GM18909 (cell line): ENCODE results near the gene PROC.
"Not testable (repeated sequence)": the region's sequence is repeated elsewhere in the genome, so short reads cannot be mapped to it uniquely, and the experiment has no call there.

Source experiments
- ATAC-seq: cut with Tn5 transposase; IDR thresholded peaks from one replicate; pipeline ENCODE4 v1.9.1; 2021; ENCODE audit warnings: mild to moderate bottlenecking; ENCODE audit not compliant: unreplicated experiment, poor library complexity

PROC gene

GRCh38 chr2:127425540-127426490 lies 7.6 kb downstream of the PROC start:
- no peak for ATAC-seq

- no peak for ATAC-seq
Measured at GRCh38 chr2:127426501-127427354, 8.5 kb downstream of the PROC start.

DNA sequence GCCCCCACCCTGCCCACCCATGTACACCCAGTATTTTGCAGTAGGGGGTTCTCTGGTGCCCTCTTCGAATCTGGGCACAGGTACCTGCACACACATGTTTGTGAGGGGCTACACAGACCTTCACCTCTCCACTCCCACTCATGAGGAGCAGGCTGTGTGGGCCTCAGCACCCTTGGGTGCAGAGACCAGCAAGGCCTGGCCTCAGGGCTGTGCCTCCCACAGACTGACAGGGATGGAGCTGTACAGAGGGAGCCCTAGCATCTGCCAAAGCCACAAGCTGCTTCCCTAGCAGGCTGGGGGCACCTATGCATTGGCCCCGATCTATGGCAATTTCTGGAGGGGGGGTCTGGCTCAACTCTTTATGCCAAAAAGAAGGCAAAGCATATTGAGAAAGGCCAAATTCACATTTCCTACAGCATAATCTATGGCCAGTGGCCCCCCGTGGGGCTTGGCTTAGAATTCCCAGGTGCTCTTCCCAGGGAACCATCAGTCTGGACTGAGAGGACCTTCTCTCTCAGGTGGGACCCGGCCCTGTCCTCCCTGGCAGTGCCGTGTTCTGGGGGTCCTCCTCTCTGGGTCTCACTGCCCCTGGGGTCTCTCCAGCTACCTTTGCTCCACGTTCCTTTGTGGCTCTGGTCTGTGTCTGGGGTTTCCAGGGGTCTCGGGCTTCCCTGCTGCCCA lies 9.3 kb downstream of the PROC start:
- ATAC-seq, result no peak

- no peak for ATAC-seq
Measured at GRCh38 chr2:127428057-127428814, 10.0 kb downstream of the PROC start.

- ATAC-seq, result no peak
Measured at GRCh38 chr2:127428815-127429109, 10.5 kb downstream of the PROC start.

- ATAC-seq, result no peak
Measured at GRCh38 chr2:127429291-127429690, 11.1 kb downstream of the PROC start.

DNA sequence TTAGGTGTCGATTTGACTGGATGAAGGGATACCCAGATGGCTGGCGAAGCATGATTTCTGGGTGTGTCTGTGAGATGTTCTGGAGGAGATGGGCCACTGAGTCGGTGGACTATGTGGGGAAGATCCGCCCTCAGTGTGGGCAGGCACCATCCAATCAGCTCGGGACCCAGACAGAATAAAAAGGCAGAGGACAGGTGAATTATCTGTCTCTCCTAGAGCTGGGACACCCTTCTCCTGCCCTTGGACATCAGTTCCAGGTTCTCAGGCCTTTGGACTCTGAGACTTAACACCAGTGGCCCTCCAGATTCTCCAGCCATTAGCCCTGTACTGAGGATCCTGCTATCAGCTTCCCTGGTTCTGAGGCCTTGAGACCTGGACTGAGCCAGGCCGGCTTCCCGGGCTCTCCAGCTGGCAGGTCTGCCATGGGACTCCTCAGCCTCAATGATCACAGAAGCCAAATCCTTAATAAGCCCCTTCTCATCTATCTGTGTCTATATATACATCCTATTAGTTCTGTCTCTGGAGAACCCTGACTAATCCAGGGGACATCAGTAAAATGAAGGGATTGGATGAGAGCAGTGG lies 11.7 kb downstream of the PROC start:
- ATAC-seq, result no peak

DNA sequence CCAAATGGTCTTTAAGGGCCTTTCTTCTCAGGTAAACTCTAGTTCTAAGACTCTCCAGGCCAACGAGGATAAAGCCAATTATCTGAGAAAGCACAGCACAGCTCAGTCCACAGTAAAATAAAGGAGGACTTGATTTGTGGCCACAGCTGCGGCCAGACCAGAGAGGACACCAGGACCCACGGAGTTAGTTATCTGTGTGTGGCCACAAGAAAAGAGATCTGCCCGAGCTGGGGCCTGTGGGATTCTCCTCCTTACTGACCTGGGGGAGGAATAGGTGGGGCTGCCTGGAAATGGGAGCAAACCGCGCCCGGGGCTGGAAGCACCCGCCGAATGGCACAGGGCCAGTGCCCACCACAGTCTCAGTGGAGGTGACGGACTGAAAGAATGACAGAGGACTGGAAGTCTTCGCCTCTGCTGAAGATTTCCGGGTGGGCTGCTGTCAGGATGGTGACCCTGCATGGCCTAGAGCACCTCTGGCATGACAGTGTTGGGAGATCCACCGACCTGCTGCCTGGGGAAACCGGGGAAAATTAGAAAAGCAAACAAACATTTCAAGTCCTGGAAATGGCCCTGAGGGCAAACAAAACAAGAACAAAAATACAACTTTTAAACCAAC lies 13.3 kb downstream of the PROC start:
- no peak for ATAC-seq

- ATAC-seq, result no peak
Measured at GRCh38 chr2:127434515-127434914, 16.3 kb downstream of the PROC start.

GRCh38 chr2:127437056-127437455 lies 18.8 kb downstream of the PROC start:
- no peak for ATAC-seq

DNA sequence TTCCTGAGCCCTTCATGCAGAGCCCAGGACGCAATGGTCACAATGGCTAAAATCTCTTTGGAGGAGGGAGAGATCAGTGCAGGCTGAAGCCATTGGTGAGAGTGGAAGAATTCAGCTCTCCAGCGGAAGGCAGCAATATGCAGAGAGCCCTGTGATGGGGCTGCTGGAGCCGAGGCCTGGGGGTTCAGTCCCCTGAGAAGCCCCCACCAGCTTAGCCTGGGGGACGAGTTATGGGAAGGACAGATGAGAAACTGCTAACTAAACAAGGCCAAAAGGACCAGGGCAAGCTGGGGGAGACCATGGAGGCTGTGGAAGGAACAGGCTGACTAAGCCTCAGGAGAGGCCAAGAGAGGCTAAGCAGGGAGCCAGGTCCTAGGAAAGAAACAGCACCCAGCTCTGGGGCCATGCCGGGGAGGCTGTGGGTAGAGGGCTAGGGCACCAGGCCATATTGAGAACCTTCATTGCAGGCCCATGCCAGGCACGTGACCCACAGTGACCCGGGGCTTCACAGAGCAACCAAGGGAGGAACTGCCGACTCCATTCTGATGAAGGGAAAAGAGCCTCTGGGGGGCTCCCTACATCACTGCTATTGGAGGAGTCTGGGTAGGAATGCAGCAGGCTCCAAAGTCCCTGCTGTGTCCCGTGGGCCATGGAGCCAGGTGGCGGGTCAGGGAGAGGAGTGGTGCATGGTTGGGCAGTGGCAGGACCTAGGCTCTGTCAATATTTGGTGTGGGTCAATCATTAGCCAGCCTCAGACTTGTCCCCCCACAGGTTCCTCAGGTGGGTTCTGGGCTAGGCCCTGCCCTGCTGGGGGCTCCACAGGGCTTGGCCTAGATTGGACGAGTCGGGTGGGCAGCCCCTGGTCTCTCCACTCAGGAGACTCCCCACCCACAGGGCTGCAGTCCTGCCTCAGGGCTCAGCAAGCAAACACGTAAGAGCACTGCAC lies 19.8 kb downstream of the PROC start:
- ATAC-seq, result no peak

DNA sequence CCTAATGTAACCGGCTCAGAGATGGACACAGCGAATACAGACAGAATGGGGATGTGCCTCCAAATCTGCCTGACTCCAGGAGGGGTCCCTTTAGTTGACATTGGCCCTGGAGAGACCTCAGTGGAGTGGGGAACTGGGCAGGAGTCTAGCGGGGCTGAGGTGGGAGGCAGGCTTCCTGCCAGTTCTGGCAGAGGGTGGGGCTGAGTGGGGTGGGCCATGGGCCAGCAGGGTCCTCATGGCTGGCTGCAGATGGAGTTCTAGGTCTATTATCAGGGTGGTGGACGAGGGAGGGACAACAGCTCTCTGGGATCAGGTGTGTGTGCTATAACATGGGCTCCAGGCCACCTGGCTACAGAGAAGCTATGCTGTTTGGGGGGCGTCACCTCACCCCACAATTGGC lies 21.1 kb downstream of the PROC start:
- no peak for ATAC-seq

- ATAC-seq, result no peak
Measured at GRCh38 chr2:127448526-127448925, 30.3 kb downstream of the PROC start.

GRCh38 chr2:127449414-127449813 lies 31.2 kb downstream of the PROC start:
- no peak for ATAC-seq

DNA sequence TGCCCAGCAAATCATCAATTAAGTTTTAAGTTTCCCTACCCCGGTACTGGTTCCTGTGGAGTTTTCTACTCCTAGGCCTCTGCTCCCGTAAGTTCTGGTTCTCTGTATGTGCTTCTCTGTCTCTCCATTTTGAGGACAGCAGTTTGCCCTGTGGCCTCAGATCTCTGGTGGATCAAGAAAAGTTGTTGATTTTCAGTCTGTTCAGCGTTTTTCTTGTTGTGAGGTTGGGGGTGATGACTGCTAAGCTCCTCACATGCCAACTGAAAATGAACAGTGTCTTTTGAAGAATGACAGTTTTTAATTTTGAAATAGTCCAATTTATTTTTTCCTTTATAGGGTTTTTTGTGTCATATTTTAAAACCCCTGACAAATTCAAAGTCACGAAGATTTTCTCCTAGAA lies 31.7 kb downstream of the PROC start:
- ATAC-seq, result no peak

DNA sequence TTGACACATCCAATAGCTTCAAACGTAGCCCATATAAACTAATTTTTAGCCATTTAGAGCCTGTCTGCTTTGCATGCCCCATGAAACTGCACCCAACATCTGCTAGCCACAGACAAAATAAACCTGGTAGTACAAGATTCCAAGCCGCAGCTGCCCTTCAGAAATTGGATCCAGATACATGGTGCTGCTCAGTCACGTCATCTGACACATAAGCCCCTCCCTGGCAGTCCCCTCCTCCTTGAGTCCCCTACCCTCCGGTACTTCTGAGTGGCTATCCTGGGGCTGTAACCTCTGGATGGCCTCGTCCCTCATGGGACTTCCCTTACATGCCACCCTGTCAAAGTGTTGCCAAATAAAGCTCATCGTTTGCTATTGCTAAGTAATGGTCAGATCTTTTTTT lies 33.8 kb downstream of the PROC start:
- ATAC-seq, result no peak

GRCh38 chr2:127452423-127452822 lies 34.2 kb downstream of the PROC start:
- not testable (repeated sequence) for ATAC-seq

DNA sequence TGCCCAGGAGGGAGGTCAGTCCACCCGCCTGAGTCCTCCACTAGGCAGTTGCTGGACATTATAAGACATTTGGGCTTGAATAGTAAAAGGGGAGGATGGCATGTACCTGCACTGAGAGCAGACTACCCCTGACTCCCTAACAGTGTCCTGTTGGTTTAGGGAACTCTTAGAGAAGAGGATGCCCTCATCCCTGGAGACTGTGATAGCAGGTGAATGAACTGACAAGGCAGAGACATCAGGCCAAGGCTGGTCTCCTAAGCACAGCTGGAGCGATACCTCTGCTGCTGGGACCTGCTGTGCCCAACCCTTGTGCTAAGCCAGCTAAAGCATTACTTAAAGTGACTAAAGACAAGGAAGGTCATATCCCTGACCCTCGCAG lies 34.8 kb downstream of the PROC start:
- no peak for ATAC-seq
